ENCODE measurements around the gene SHROOM1.
"Not testable (repeated sequence)": the region's sequence is repeated elsewhere in the genome, so short reads cannot be mapped to it uniquely, and the experiment has no call there.

Gene SHROOM1

DNA sequence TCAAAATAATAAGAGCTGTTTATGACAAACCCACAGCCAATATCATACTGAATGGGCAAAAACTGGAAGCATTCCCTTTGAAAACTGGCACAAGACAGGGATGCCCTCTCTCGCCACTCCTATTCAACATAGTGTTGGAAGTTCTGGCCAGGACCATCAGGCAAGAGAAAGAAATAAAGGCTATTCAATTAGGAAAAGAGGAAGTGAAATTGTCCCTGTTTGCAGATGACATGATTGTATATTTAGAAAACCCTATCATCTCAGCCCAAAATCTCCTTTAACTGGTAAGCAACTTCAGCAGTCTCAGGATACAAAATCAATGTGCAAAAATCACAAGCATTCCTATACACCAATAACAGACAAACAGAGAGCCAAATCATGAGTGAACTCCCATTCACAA is 26.2 kb downstream of the SHROOM1 start:
- DNase-seq: not testable (repeated sequence)

DNA sequence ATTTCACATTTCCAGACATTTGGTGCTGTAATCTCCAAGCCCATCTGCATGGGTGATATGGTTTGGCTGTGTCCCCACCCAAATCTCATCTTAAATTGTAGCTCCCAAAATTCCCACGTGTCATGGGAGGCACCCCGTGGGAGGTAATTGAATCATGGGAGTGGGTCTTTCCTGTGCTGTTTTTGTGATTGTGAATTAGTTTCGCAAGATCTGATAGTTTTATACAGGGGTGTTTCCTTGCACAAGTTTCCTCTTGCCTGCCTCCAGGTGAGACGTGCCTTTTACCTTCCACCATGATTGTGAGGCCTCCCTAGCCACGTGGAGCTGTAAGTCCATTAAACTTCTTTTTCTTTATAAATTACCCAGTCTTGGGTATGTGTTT is 27.8 kb downstream of the SHROOM1 start:
- not testable (repeated sequence) for DNase-seq

DNA sequence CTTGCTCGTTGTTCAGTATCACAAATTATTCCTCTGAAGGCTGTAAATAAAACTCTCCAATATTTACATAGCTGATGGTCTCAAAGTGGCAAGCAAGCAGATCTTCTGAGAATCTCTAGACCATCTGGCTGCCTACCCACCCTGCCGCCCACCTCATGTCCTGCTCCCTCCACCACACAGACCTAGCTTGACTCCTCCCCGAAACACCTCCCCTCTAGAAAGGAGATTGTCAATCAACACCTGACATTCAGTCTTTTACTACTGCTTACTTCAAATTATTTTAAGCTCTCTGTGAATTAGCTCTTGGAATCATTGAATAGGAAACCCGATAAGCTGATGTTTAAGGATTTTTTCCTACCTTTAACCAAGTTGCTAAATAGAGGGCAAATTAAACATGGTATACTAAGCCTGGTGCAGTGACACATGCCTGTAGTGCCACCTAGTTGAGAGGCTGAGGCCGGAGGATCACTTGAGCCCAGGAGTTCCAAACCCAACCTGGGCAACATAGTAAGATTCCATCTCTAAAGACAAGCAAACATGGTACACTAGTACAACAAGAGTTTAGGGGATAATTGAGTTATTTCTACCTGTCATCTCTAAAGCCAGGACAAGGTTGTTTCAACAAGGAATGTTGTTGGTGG is 28.3 kb downstream of the SHROOM1 start:
- DNase-seq: no peak

DNA sequence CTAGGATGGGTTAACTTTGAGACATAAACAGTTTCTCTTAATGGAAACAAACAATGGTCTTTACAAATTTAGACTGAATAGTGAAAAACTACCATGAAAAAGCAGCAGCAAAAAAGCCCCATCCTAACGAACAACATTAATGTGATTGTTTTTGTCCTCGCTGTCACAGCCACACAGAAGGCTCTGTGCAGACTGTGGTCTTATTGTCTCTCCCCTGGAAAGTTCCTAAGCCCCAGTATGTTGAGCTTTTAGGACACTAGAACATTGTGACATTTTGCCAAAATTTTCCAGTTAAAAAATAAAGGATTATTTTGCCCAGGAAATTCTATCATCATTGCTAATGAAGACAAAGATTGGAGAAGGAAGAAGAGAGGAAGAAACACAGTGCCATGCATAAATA is 29.9 kb downstream of the SHROOM1 start:
- no peak for DNase-seq

DNA sequence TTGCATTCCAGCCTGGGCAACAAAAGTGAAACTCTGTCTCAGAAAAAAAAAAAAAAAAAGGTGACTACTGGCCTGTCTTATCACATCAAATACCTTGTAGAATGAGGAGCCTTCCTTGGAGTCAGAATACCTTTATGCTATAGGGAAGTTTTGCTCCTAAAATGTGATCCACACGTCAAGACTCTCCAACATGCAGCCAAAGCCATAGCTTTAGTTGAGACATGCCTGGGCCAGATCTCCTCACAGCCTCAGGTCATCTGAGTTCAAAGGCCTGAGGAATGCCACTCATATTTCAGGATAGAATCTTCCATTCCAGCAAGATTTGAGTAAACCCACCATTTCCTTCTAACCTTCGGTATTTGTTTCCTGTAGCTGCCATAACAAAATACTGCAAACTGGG is 31.1 kb downstream of the SHROOM1 start:
- DNase-seq: no peak

DNA sequence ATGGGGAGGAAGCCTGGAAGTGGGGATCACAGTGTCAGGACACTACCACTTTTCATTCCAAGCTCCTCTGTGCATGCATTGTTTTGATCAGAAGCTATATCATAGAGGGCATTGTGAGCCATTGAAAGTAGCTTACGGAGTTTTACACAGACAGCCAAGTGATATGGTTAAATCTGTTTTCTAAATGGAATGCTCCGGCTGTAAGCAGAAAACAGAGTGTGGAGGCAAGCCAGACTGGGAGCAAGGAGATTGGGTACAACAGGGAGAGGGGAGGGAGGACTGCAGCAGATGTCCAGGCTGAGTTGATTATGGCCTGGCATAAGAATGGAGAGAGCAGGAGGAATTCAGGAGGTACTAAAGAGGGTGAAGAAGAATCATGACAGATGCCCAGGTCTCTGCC is 32.8 kb downstream of the SHROOM1 start:
- DNase-seq: peak in 1 of 2 experiments; percentile 35

DNA sequence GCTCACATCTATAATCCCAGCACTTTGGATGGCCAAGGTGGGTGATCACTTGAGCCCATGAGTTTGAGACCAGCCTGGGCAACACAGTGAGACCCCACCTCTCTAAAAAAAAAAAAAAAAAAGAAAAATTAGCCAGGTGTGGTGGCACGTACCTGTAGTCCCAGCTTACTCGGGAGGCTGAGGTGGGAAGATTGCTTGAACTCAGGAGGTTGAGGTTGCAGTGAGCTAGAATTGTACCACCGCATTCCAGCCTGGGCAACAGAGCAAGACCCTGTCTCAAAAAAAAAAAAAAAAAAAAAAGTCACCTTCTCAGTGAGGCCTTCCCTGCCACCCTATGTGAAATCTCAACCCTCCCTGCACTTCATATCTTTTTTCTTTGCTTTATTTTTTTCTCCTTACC is 39.4 kb downstream of the SHROOM1 start:
- DNase-seq: no peak

DNA sequence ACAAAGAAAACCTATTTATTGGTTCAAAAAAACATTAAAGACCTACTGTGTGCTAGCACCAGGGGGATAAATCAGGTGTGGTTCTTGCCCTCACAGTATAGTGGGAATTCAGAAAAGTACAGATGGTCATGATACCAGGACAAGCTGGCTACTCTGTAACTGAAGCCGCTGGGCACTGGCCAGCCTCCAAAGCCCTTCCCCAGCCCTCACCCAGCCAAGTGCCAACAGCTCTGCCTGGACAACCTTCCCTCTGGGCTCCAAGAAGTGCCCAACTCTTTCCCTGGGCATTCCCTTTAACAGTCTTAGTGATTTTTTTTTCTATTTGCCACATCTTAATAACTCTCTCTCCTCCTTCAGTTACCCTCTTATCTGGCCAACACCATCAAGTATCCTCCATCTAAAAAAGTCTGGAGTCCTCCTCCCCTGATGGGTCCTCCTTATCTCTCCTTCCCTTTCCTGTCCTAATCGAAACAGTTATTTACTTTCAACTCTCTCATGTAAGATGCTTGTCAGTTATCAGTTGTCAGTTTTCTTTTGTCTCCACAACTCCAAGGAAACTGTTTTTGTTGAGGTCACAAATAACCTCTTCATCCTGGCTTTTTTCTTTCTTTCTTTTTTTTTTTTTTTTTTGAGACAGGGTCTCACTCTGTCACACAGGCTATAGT is 40.1 kb downstream of the SHROOM1 start:
- no peak for DNase-seq

DNA sequence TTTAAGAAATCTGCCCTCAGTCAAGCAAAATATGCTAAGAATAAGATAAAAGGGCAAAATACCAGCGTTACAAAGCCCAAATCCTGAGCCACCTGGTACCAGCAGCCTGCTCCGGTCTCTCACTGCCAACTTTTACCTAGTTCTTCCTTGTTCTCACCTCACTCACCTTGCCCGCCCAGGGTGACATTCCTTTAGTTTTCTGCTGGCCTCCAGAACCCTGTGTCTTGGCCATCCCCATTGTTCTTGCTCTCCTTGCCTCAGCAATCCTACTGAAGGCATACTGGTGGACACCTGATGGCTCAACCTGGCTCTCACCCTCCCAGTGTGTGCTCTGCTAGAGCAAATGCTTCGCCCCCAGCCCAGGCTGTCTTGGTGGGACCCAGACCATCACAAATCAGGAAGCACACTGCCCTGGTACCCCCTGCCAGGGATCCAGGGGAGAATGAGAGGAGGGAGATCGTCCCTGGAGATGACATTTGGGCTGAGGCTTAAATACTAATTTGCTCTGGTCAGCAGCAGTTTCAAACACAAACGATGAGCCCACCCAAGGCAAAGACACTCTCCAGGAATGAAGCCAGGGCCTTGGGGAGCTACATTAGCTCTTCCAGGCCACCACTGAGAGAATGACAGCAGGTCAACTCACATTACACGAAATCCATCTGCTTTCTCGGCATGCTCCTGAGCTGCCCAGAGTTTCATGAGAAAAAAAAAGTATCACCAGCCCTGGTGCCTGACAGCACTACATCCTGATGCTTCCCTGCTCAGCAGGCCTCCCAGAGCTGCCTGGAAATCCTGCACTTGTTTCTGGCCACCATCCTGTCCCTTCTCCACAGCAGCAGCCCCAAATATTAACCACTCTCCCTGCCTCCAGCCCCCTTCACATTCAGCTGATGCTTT is 41.2 kb downstream of the SHROOM1 start:
- peak in 1 of 2 experiments; percentile 21 for DNase-seq

DNA sequence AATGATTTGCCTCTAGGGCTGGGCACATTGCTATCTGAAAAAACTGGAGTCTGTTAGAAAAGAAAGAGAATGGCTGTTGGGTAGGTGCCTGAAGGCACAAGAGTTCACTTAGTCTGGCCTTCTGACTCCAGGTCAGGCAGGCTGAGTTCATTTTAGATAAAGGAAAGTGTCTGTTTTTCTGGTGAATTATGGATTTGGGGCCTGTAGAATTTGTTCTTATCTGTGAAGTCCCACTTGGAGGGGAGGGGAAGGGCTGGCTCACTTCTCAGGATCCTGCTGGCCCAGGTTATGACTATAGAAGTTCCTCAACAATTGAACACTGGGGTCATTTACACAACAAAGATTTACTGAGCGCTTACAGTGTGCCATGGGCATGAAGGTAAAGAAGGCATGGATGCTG is 41.9 kb downstream of the SHROOM1 start:
- no peak for DNase-seq

DNA sequence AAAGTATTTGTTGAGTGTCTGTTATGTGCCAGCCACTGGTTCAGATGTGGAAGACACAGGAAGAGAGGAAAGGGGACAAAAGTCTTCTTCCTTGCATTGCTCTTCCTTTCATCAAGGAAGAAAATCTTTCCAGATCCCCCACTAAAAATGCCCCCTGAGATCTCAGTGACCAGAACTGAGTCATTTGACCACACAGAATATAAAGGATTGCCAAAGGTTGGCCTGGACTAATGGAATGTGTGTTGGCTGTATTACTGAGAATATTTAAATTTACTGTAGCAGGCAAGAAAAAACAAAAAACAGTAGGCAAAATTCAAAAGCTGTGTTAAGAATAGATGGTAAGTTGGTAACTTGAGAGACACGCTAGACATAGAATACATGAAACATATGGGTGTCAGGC is 43.4 kb downstream of the SHROOM1 start:
- no peak for DNase-seq

DNA sequence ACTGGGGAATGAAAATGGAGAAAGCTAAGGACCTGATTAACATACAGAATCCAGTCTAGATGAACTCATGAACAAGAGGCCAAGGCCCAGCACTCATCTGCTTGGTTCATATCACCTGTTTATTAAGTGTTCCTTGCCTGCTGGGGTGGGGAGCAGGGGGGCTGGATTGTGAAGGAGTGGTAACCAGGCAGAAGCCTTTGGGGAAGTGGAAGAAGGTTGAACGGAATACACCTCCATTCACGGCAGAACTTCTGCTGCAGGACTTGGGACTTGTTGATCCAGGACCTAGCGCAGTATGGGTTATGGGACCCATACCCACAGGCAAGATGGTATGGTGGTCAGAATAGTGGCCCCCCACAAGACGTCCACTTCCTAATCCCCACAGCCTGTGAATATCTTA is 44.6 kb downstream of the SHROOM1 start:
- no peak for DNase-seq

DNA sequence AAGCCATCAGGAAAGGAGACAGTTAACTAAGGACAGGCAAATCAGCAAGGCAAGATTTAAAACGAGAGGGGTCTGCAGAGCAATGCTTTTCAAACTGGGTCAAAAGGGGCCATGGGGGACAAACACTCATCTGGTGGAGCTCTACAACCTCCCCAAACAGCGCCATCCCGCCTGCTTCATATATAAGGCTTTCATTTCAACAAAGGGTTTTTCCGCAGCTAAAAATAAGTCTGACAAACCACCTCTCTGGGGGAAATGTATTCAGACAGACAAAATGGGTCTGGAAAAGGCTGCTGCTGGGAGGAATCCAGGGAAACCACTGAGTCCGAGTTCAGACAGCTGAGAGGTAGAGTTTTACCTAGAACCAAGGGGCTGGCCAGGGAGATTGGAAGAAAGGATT is 45.1 kb downstream of the SHROOM1 start:
- no peak for DNase-seq

DNA sequence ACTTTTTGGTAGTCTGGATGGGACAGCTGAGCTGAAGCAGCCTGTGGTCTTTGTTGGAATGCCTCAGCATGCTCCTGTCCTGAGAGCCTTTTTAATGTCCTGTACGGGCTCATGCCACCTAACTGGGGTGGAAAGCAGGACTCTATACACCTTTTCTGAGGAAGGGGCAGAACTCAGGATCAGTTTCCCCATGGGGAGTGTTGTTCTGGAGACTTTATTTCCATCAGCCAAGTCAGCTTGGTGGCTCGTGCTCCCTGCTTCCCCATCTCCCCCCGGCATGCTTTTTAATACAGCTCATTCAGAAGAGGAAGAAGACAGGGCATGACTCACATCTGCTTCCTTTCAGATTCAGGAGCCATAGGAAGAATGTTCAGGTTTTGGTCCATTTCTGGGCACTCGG is 48.3 kb downstream of the SHROOM1 start:
- no peak for DNase-seq

DNA sequence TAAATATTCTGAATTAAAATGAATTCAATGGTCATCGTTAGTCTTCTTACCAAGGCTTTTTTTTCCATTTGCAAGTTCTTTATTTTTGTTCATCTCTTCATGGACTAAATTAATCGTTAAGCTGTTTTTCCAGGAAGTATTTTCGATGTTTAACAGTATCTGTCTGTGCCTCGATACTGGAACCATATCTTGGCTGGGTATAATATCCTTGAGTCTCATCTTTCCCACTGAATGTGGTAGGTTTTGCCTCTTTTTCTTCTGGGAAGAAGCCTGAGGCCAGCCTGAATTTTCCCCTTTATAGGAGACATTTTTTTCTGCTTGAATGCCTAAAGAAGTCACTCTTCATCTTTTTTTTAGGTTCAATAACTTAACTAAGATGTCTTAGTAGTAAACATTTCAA is 49.4 kb downstream of the SHROOM1 start:
- DNase-seq: no peak

DNA sequence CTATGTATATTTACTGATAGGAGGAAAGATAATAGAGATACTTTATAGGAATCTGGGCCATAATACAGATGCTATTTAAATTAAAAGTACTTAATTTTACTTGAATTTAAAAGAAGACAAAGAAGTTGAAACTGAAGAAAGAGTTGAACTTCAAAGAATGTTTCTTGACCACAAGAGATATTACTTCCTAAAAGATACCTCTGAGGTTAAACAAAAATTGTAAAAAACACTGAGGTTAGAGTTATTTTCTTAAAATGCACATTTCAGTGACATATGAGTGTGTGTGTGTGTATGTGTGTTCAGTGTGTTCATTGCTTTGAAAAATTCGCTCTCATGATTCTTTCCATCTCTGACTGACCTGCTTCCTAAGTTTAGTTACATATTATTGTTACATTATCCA is 49.9 kb downstream of the SHROOM1 start:
- no peak for DNase-seq

DNA sequence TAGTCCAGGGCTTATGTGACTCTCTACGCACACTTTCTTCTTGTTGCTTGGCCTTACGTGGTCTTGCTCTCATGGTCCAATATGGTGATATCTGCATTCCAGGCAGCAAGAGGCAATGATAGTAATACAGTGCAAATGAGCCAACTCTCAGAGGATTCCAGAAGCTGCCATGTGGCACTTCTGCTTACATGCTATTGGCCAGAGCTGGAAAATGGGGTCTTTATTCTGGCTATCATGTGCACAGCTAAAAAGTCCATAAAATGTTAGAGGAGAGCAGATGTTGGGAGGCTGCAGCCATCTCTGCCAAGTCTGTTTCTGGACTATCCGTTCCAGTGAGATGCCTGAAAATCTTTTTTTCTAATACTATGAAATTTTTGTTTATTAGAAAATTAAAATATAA is 50.5 kb downstream of the SHROOM1 start:
- no peak for DNase-seq

DNA sequence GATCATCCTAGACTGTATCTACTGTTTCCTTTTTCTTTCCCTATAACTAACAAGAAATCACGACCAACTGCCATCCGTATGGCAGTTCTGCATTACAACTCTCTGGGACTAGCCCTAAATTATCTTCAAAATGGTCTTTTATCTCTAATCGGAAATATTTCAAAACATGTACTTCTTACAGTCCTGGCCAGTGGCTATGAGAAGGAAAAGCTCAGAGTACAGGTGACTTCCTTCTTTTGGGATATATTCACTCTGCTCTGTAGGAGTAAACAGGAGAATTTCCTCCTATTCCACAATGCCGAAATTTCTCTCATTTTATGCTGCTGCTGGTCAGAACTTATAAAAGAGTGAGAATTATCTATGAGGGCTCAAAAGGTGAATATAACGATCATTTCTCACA is 51.6 kb downstream of the SHROOM1 start:
- no peak for DNase-seq

DNA sequence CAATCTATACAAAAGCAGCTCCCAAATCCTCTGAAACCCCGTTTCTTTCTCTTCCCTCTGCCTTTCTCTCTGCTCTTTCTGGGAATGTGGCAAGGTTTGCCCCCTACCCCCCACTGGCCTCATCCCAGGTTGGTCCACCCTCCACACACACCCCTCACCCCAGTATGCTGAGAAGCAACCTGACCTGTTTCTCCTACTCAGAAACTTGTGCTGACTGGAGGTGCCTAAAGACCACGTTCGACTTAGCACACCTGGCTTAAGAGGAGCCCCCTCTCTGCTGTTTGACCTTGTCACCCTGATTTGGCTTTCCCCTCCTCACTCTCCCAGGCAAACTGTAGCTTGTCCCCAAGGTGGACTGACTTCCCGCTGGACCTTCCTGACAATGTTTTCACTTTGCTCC is 52.3 kb downstream of the SHROOM1 start:
- DNase-seq: no peak

DNA sequence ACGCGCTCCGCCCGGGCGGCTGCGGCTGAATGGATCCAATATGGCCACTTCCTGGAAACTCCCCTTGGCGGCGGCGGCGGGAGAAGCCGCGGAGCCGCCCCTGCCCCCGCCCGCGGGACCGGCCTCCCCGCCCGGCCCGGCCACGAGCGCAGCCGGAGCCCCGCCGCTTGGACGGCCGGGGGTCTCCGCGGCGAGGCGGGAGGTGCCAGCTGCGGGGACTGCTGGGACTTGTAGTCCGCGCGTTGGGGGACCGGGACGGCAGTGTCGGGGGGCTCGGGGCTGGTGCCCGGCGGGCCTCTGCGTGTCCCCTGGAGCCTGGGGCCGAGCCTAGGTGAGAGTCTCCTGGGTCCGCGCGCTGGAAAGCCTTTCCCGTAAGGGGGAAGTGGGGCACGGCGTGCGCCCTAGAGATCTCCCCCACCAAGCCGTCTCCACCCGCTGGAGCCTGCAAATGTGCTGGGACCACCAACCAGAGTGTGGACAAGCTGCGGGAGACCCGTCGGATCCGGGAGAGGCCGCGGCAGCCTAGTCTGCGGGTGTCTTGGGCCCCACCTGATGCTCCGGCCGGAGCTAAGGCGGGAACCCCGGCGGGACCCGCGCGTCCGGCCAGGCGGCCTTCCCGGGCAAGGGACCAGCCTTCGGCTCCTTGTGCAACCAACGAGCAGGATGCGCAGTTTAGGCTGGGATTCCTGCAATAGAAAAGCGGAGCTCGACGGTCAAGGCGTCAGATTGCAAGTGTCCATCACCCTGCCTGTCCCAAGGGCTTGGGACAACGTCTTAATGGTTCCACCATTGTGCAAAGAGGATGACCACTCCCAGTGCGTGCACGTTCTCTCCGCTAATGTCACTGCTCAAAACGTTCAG is 53.0 kb downstream of the SHROOM1 start, which contains the start of gene SEPTIN8:
Gene SEPTIN8 (minus strand): TSS at position 31 of the 861 bp plus-strand sequence. CDS start 102 bp downstream, outside the sequence.
- peak in 1 of 2 experiments; percentile 26 for DNase-seq

DNA sequence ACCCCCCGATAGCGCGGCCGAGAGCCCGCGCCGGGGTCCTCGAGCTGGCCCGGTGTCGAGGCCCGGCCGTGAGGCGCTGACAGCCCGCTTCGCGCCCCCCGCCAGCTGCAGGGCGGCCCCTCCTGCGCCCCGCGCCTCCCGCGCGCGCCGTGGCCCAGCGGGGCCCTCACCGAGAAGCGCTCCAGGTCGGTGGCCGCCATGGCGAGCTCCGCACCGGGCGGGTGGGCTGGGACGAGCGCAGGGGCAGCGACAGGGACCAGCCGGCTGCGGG is 53.6 kb downstream of the SHROOM1 start:
- no peak for DNase-seq

DNA sequence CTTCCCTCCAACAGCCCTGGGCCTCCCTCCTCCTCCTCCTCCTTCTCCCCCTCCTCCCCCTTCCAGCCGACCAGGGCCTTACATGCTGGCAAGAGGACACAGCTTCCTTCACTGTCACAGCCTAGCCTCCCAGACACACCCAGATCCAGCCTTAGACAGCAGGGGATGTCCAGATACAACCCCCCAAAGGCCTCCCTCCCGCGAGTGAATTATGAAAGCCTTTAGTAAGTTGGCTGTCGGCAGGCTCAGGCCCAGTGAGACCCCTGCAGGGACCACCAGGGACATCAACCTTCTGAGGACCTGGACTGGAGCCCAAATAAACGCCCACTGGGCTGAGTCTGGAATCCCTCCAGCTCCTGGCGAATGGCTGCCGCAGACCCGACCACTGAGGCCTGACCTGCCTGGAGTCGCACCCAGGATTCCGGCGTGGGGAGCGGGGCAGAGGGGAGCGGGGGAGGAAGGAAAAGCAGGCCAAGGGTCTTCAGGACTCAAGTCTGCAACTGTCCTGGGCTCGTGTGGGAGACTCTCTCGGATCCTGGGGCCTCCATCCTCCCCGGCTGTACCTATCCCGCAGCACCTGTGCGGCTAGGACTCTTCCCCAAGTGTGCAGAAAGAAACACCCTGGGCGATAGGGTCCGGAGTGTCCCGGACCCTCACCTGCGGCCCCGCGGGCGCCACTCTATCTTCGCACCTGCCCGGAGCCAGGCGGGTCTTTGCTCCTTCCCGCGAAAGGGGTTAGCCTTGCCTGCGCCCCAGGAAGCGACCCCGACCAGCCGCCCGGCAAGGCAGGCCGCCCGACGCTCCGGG is 54.1 kb downstream of the SHROOM1 start:
- DNase-seq: peak in 1 of 2 experiments; percentile 37

All from NCI-H446 (cell line).